Measurements from ENCODE around the gene UXS1.

Gene UXS1

DNA sequence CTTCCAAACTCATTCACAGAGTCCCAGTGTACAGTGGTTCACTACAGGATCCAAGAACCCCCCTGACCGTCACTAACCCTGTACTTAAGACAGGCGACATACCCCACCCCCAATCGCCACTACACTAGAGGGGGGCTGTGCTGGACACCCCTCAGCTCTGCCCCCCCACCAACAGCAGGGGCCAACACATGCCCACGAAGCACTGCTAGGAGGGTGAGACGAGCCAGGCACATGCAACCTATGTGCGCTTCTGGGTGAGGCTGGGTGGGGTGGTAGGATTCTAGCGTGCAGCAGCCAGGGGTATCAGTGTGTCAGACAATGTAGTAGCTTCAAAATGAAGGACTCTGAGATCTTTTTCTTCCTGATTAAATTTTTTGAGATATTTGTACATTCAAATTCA, 67.8 kb downstream of the UXS1 start:
- Histone ChIP-seq H3K27me3 (ENCODE audit: control insufficient read depth in 1 of 2, insufficient read depth in 2 of 2, low read length in 2 of 2) (no peaks in the 10 kb centered on the region), H3K4me1 (ENCODE audit: control insufficient read depth in 1 of 2, insufficient read depth in 2 of 2, low read length in 2 of 2) (peaks cover 21 to 39% of the 10 kb centered on the region in 2 donors), H3K9me3 (ENCODE audit: control insufficient read depth in 1 of 2, low read length in 2 of 2) (no peaks in the 10 kb centered on the region), H3K36me3 (ENCODE audit: control insufficient read depth in 1 of 2, insufficient read depth in 2 of 2, low read length in 2 of 2) (peaks cover 10 to 26% of the 10 kb centered on the region in 2 donors), H3K9ac (ENCODE audit: low read depth in 1 of 2, low read length in 2 of 2) (no peak overlapping the region), H3K27ac (ENCODE audit: low read depth, low read length) (no peak overlapping the region), H3K4me3 (ENCODE audit: low read depth in 1 of 2, low read length in 2 of 2) (no peak overlapping the region)

DNA sequence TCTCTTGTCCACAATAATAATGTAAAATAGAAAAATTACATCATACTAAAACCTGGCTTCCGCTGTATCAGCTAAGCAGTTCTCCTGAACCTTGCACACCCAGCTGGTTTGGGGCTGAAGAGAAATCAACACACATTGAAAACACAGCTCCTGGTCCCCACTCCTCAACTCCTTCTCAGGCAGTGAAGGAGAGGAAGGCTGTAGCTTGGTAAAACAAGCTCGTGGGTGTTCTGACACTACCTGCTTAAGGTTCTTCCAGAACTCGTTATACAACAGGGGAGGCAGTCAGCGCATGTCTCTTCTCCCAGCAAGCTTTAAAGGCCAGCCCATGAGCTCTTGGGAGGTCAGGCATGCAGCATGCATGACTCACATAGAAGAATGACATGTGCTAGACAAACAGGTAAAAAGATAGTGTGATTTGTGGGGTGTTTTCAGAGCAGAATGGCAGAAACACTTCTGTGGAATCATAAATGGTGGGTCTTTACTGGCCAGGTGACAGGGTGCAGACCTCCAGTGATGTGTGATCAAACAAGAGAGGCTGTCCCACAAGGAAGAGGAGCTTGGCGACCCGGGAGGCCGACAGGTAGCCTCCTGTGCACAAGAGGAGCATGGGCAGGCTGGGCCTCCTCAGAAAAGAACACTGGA, 69.1 kb downstream of the UXS1 start:
- Histone ChIP-seq H3K4me1 (ENCODE audit: control insufficient read depth in 1 of 2, insufficient read depth in 2 of 2, low read length in 2 of 2) (peaks cover 14 to 36% of the 10 kb centered on the region in 2 donors), H3K9me3 (ENCODE audit: control insufficient read depth in 1 of 2, low read length in 2 of 2) (no peaks in the 10 kb centered on the region), H3K36me3 (ENCODE audit: control insufficient read depth in 1 of 2, insufficient read depth in 2 of 2, low read length in 2 of 2) (peaks cover 15 to 36% of the 10 kb centered on the region in 2 donors), H3K27me3 (ENCODE audit: control insufficient read depth in 1 of 2, insufficient read depth in 2 of 2, low read length in 2 of 2) (no peaks in the 10 kb centered on the region), H3K4me3 (ENCODE audit: low read depth in 1 of 2, low read length in 2 of 2) (no peak overlapping the region), H3K9ac (ENCODE audit: low read depth in 1 of 2, low read length in 2 of 2) (no peak overlapping the region), H3K27ac (ENCODE audit: low read depth, low read length) (no peak overlapping the region)

DNA sequence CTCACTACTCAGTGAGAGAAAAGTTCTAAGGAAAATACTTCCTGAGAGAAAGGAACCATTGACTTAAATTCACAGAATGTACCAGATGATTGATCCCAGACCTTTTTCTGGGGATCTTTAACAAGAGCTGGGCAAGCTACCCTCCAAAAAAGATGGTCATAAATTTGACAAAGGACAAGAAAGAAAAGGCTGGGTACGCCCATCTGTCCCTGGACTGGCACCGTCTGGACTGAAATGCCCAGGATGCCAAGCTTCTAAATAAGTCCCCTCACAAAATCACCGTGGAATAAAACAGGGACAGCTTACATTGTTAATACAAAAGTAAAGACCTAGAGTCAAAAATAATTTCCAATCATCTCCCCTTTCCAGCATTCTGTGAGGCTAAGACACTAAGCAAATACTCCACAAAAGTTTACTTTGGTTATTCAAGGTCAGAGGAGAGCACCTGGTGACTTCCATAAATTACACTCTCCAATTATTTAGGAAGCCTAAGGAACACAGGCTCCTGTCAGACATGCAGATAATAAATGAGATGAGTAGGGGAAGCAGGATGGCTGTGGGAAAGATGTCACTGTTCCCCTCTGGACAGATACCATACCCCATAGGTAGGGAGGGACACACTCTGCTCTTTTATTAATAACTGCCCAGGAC, 69.9 kb downstream of the UXS1 start:
- Histone ChIP-seq H3K27ac (ENCODE audit: low read depth, low read length) (no peak overlapping the region), H3K4me1 (ENCODE audit: control insufficient read depth in 1 of 2, insufficient read depth in 2 of 2, low read length in 2 of 2) (peaks cover 13 to 33% of the 10 kb centered on the region in 2 donors), H3K4me3 (ENCODE audit: low read depth in 1 of 2, low read length in 2 of 2) (no peak overlapping the region), H3K9ac (ENCODE audit: low read depth in 1 of 2, low read length in 2 of 2) (no peak overlapping the region), H3K36me3 (ENCODE audit: control insufficient read depth in 1 of 2, insufficient read depth in 2 of 2, low read length in 2 of 2) (peaks cover 13 to 36% of the 10 kb centered on the region in 2 donors), H3K9me3 (ENCODE audit: control insufficient read depth in 1 of 2, low read length in 2 of 2) (no peaks in the 10 kb centered on the region), H3K27me3 (ENCODE audit: control insufficient read depth in 1 of 2, insufficient read depth in 2 of 2, low read length in 2 of 2) (no peaks in the 10 kb centered on the region)

DNA sequence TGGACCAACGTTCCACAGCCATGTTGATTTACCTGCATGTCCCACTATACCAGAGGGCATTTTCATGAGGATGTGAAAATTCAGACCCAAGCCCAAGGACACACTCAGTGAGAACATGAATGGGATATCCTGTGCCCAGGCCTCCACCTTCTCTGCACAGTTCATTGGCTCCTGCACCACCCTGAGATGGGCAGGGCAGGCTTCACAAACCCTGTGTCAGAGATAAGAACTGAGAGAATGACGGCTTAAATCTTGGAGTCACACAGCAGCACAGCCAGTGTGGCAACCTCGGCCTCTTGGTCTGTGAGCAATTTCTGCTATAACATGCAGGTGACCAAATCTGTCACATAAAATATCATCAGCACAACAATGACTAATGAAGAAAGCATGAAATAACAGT, 71.9 kb downstream of the UXS1 start:
- peaks cover 2 to 25% of the 10 kb centered on the region in 2 donors for H3K4me1 ChIP-seq (ENCODE audit: control insufficient read depth in 1 of 2, insufficient read depth in 2 of 2, low read length in 2 of 2)
- H3K27me3 ChIP-seq (ENCODE audit: control insufficient read depth in 1 of 2, insufficient read depth in 2 of 2, low read length in 2 of 2): no peaks in the 10 kb centered on the region
- no peaks in the 10 kb centered on the region for H3K9me3 ChIP-seq (ENCODE audit: control insufficient read depth in 1 of 2, low read length in 2 of 2)
- no peak overlapping the region for H3K4me3 ChIP-seq (ENCODE audit: low read depth in 1 of 2, low read length in 2 of 2)
- peaks cover 5 to 28% of the 10 kb centered on the region in 2 donors for H3K36me3 ChIP-seq (ENCODE audit: control insufficient read depth in 1 of 2, insufficient read depth in 2 of 2, low read length in 2 of 2)
- H3K27ac ChIP-seq (ENCODE audit: low read depth, low read length): no peak overlapping the region
- H3K9ac ChIP-seq (ENCODE audit: low read depth in 1 of 2, low read length in 2 of 2): no peak overlapping the region

DNA sequence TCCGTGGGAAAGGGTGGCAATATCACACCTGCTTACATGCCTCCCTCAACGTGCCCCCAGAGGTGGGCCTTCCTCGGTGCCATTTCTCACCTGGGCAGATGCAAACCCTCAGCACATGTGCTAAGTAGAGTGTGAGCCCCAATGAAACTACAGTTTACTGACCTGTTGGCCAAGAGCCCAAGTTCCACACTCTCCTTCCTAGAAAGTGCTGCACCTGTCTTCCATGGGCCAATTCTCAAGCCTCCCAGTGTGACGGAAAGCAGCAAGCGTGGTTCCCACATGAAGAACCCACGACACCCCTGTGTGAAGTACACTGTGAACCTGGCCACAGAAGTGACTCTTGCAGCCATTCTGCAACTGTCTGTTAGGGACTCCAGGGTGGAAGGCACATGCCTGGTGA, 73.7 kb downstream of the UXS1 start:
- Histone ChIP-seq H3K4me3 (ENCODE audit: low read depth in 1 of 2, low read length in 2 of 2) (no peak overlapping the region), H3K27ac (ENCODE audit: low read depth, low read length) (no peak overlapping the region), H3K27me3 (ENCODE audit: control insufficient read depth in 1 of 2, insufficient read depth in 2 of 2, low read length in 2 of 2) (no peaks in the 10 kb centered on the region), H3K36me3 (ENCODE audit: control insufficient read depth in 1 of 2, insufficient read depth in 2 of 2, low read length in 2 of 2) (peaks cover 5 to 28% of the 10 kb centered on the region in 2 donors), H3K9me3 (ENCODE audit: control insufficient read depth in 1 of 2, low read length in 2 of 2) (no peaks in the 10 kb centered on the region), H3K4me1 (ENCODE audit: control insufficient read depth in 1 of 2, insufficient read depth in 2 of 2, low read length in 2 of 2) (peaks cover 0 to 10% of the 10 kb centered on the region in 2 donors), H3K9ac (ENCODE audit: low read depth in 1 of 2, low read length in 2 of 2) (no peak overlapping the region)

DNA sequence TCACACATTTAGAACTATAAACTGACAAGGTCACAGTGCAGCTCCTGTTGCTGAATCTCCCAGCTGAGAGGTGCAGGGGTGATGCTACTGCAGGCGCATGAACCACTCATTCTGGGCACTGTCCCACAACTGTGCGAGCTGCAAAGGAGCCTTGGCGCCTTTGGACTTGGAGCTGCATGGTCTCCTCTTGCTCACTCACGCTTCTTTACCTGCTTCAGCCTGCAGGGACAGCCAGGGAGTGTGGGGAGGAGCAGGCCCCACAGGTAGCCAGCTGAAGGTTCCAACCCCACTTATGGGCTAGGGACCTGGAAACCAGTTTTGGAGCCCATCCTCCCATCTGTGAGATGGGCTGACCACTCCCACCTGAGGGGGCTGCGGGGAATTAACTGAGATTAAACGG, 75.0 kb downstream of the UXS1 start:
- Histone ChIP-seq H3K36me3 (ENCODE audit: control insufficient read depth in 1 of 2, insufficient read depth in 2 of 2, low read length in 2 of 2) (peaks cover 5 to 22% of the 10 kb centered on the region in 2 donors), H3K4me3 (ENCODE audit: low read depth in 1 of 2, low read length in 2 of 2) (no peak overlapping the region), H3K27me3 (ENCODE audit: control insufficient read depth in 1 of 2, insufficient read depth in 2 of 2, low read length in 2 of 2) (no peaks in the 10 kb centered on the region), H3K9ac (ENCODE audit: low read depth in 1 of 2, low read length in 2 of 2) (no peak overlapping the region), H3K27ac (ENCODE audit: low read depth, low read length) (no peak overlapping the region), H3K4me1 (ENCODE audit: control insufficient read depth in 1 of 2, insufficient read depth in 2 of 2, low read length in 2 of 2) (no peaks in the 10 kb centered on the region), H3K9me3 (ENCODE audit: control insufficient read depth in 1 of 2, low read length in 2 of 2) (no peaks in the 10 kb centered on the region)

DNA sequence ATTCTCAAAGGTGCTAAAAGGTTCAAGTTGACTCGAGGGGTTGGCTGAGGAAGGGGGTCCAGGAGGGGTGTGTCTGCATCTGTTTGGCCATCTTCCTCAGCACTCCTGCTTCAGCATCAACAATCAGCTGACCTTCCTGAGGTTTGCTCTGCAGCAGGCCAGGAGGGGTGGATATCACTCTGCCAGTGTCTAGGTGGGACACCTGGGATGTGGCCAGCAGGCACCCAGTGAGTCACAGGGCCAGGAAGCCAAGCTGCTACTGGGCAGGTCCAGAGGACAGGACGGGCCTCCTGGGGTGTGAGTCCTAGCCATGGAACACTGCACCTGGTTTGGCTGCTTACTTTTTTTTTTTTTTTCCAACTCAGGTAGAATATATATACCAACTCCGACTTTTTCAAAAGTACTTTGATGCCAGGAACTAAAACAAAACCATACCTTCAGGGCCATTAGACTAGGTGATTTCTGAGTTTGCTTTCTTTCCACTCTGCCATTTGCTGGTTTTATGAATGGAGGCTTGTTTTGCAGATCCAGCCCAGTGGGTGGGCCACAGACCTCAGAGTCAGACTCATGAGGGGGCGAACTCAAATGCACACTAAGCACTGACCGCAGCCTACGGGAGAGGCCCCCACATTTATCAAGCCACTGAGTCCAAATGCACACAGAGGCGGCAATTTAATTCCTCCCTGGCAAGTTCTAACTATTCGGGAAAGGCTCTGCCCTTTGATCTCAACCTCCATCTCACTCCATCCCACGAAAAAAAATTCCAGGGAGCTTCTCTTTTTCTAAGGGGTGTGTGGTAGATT, 76.0 kb downstream of the UXS1 start:
- H3K4me3 ChIP-seq (ENCODE audit: low read depth in 1 of 2, low read length in 2 of 2): no peak overlapping the region
- peaks cover 0 to 7% of the 10 kb centered on the region in 2 donors for H3K4me1 ChIP-seq (ENCODE audit: control insufficient read depth in 1 of 2, insufficient read depth in 2 of 2, low read length in 2 of 2)
- no peaks in the 10 kb centered on the region for H3K9me3 ChIP-seq (ENCODE audit: control insufficient read depth in 1 of 2, low read length in 2 of 2)
- no peak overlapping the region for H3K9ac ChIP-seq (ENCODE audit: low read depth in 1 of 2, low read length in 2 of 2)
- H3K36me3 ChIP-seq (ENCODE audit: control insufficient read depth in 1 of 2, insufficient read depth in 2 of 2, low read length in 2 of 2): peaks cover 5 to 18% of the 10 kb centered on the region in 2 donors
- H3K27me3 ChIP-seq (ENCODE audit: control insufficient read depth in 1 of 2, insufficient read depth in 2 of 2, low read length in 2 of 2): no peaks in the 10 kb centered on the region
- no peak overlapping the region for H3K27ac ChIP-seq (ENCODE audit: low read depth, low read length)

DNA sequence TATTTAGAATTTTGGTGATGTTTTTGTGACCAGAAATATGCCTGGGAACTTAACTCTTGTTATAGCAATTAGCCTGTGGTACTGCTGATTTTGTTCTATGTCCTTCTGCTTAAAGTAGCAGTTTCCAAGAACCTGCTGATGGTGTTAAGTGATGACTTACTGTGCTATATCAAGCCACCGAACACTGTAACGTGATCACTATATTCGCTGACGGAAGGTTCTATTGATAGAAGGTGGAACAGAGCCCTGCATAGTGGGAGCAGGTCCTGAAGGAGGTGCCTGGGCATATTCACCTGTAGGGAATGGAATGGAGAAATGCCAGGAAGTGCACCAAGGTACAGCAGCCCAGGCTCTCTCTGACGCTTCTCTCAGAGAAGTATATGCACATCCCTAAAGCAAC, 76.8 kb downstream of the UXS1 start:
- H3K9ac ChIP-seq (ENCODE audit: low read depth in 1 of 2, low read length in 2 of 2): no peak overlapping the region
- peaks cover 5 to 21% of the 10 kb centered on the region in 2 donors for H3K36me3 ChIP-seq (ENCODE audit: control insufficient read depth in 1 of 2, insufficient read depth in 2 of 2, low read length in 2 of 2)
- no peaks in the 10 kb centered on the region for H3K9me3 ChIP-seq (ENCODE audit: control insufficient read depth in 1 of 2, low read length in 2 of 2)
- no peaks in the 10 kb centered on the region for H3K27me3 ChIP-seq (ENCODE audit: control insufficient read depth in 1 of 2, insufficient read depth in 2 of 2, low read length in 2 of 2)
- H3K4me3 ChIP-seq (ENCODE audit: low read depth in 1 of 2, low read length in 2 of 2): no peak overlapping the region
- no peak overlapping the region for H3K27ac ChIP-seq (ENCODE audit: low read depth, low read length)
- H3K4me1 ChIP-seq (ENCODE audit: control insufficient read depth in 1 of 2, insufficient read depth in 2 of 2, low read length in 2 of 2): peaks cover 0 to 7% of the 10 kb centered on the region in 2 donors

DNA sequence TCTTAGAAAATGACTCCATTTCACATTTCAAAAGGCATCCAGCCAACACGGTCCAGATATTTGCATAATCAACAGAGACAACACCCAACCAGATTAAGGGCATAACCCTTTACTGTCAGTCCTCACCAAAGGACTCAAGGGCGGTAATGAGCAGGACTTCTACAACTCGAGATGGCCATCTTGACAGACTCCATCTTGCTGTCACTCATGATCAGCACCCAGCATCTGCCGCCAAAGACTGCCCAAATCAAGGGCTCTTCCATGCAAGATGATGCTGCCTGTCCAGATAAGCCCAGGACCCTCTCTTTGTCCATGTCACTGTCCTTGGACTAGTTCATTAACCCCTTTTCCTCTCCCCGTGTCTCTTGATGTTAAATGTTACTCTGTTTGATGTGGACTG, 77.9 kb downstream of the UXS1 start:
- Histone ChIP-seq H3K9ac (ENCODE audit: low read depth in 1 of 2, low read length in 2 of 2) (no peak overlapping the region), H3K4me3 (ENCODE audit: low read depth in 1 of 2, low read length in 2 of 2) (no peak overlapping the region), H3K27ac (ENCODE audit: low read depth, low read length) (no peak overlapping the region), H3K36me3 (ENCODE audit: control insufficient read depth in 1 of 2, insufficient read depth in 2 of 2, low read length in 2 of 2) (peaks cover 6 to 24% of the 10 kb centered on the region in 2 donors), H3K4me1 (ENCODE audit: control insufficient read depth in 1 of 2, insufficient read depth in 2 of 2, low read length in 2 of 2) (peaks cover 0 to 7% of the 10 kb centered on the region in 2 donors), H3K9me3 (ENCODE audit: control insufficient read depth in 1 of 2, low read length in 2 of 2) (no peaks in the 10 kb centered on the region), H3K27me3 (ENCODE audit: control insufficient read depth in 1 of 2, insufficient read depth in 2 of 2, low read length in 2 of 2) (no peaks in the 10 kb centered on the region)

DNA sequence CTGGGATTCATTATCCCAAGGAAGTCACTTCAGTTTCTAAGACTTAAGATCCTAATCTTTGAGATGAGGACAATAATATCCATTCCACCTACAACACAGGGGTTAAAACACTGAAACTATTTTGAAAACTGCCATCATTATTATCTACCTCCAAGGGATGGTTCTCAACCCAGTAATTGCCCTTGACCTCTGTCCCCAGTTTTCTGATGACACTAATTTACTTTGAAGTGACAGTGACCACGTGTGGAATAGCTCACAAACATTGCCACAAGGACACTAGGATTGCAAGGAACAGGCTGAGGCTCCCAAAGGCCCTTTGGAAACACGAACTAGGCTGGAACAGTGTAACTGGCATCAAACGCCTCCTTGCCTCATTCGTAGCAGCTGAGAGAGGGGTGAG, 78.4 kb downstream of the UXS1 start:
- no peaks in the 10 kb centered on the region for H3K9me3 ChIP-seq (ENCODE audit: control insufficient read depth in 1 of 2, low read length in 2 of 2)
- H3K4me3 ChIP-seq (ENCODE audit: low read depth in 1 of 2, low read length in 2 of 2): no peak overlapping the region
- peaks cover 0 to 7% of the 10 kb centered on the region in 2 donors for H3K4me1 ChIP-seq (ENCODE audit: control insufficient read depth in 1 of 2, insufficient read depth in 2 of 2, low read length in 2 of 2)
- H3K27me3 ChIP-seq (ENCODE audit: control insufficient read depth in 1 of 2, insufficient read depth in 2 of 2, low read length in 2 of 2): no peaks in the 10 kb centered on the region
- H3K36me3 ChIP-seq (ENCODE audit: control insufficient read depth in 1 of 2, insufficient read depth in 2 of 2, low read length in 2 of 2): peaks cover 9 to 26% of the 10 kb centered on the region in 2 donors
- H3K27ac ChIP-seq (ENCODE audit: low read depth, low read length): no peak overlapping the region
- no peak overlapping the region for H3K9ac ChIP-seq (ENCODE audit: low read depth in 1 of 2, low read length in 2 of 2)

Data from duodenal mucosa (tissue), 2 donors.